ENCODE measurements around the gene RASD1. TPM values are rescaled to one million over a fixed set of nuclear protein-coding genes. Genes with fewer than 3 reads are reported as not detected.

The RASD1 gene
- total RNA-seq, 1 experiment from 2014 or later = 1.2 TPM

- H3K27me3 ChIP-seq (ENCODE audit: insufficient read depth, low read depth) = no peaks in the 10 kb centered on the region
- H3K36me3 ChIP-seq (ENCODE audit: low read depth) = no peaks in the 10 kb centered on the region
- peaks cover 75% of the 10 kb centered on the region for H4K20me1 ChIP-seq (ENCODE audit: insufficient read depth)
- no peak overlapping the region for H3K4me2 ChIP-seq
- no peak overlapping the region for H3K27ac ChIP-seq
- TF ChIP-seq EZH2 (IDR thresholded peaks at IDR 0.05; ENCODE audit: low read depth) = no peak
- TF ChIP-seq CTCF (conservative IDR thresholded peaks at IDR 0.05) = no peak
- intact Hi-C loops (cut with micrococcal nuclease; ENCODE audit: unreplicated experiment) = no loop called here
- POLR2A ChIA-PET (ENCODE audit: unreplicated experiment) = no interaction called here
- no peak for DNase-seq
- H3K4me3 ChIP-seq = no peak overlapping the region
- H3K9me3 ChIP-seq (ENCODE audit: insufficient read depth, low read depth) = no peaks in the 10 kb centered on the region
- H3K79me2 ChIP-seq (ENCODE audit: low read depth) = no peaks in the 10 kb centered on the region
- no peaks in the 10 kb centered on the region for H3K9me2 ChIP-seq (ENCODE audit: insufficient read depth)
- H2AFZ ChIP-seq = no peak overlapping the region
- H3F3A ChIP-seq (ENCODE audit: insufficient read depth, low read depth) = no peaks in the 10 kb centered on the region
- no peaks in the 10 kb centered on the region for H3K4me1 ChIP-seq (replicated peaks; ENCODE audit: insufficient read depth)
- no TSS peak for BruUV-seq (replicated peaks)
- CTCF ChIA-PET = no interaction called here
These were observed 30.2 kb upstream of the RASD1 start for GRCh38 chr17:17526369-17526768.

GRCh38 chr17:17525956-17526355 is 29.8 kb upstream of the RASD1 start:
- Histone ChIP-seq H3K36me3 (ENCODE audit: low read depth) (no peaks in the 10 kb centered on the region), H3K4me2 (no peak overlapping the region), H3K79me2 (ENCODE audit: low read depth) (no peaks in the 10 kb centered on the region), H3K27me3 (ENCODE audit: insufficient read depth, low read depth) (no peaks in the 10 kb centered on the region), H3K4me1 (replicated peaks; ENCODE audit: insufficient read depth) (no peaks in the 10 kb centered on the region), H2AFZ (no peak overlapping the region), H3F3A (ENCODE audit: insufficient read depth, low read depth) (no peaks in the 10 kb centered on the region), H3K4me3 (no peak overlapping the region), H3K9me3 (ENCODE audit: insufficient read depth, low read depth) (no peaks in the 10 kb centered on the region), H3K27ac (no peak overlapping the region), H3K9me2 (ENCODE audit: insufficient read depth) (no peaks in the 10 kb centered on the region), H4K20me1 (ENCODE audit: insufficient read depth) (peaks cover 79% of the 10 kb centered on the region)
- POLR2A ChIA-PET (ENCODE audit: unreplicated experiment) = no interaction called here
- DNase-seq = no peak
- TF ChIP-seq CTCF (conservative IDR thresholded peaks at IDR 0.05) (no peak), EZH2 (IDR thresholded peaks at IDR 0.05; ENCODE audit: low read depth) (no peak)
- intact Hi-C loops (cut with micrococcal nuclease; ENCODE audit: unreplicated experiment) = no loop called here
- CTCF ChIA-PET = no interaction called here
- BruUV-seq (replicated peaks) = no TSS peak

DNA sequence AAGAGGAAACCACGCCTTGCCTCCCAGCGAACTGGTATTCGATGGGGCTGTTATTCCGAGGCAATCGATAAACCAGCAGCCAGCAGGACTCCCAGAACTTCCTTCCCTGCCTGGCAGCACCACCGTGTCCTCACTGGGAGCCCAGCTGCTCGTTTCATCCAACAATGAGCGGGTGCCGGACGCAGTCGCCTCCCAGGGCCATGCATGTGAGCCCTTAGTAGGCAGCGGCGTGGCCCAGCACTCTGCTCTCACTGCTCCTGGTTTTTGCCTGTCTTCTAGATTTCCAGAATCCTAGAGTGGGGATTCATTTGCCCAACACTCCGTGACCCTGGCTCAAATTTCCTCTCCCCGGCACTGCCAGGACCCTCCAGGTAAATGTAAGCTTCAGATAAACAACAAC is 29.1 kb upstream of the RASD1 start:
- Histone ChIP-seq H3K4me2 (no peak overlapping the region), H3K4me3 (no peak overlapping the region), H3K27me3 (ENCODE audit: insufficient read depth, low read depth) (no peaks in the 10 kb centered on the region), H3K9me3 (ENCODE audit: insufficient read depth, low read depth) (no peaks in the 10 kb centered on the region), H2AFZ (no peak overlapping the region), H3F3A (ENCODE audit: insufficient read depth, low read depth) (no peaks in the 10 kb centered on the region), H3K79me2 (ENCODE audit: low read depth) (no peaks in the 10 kb centered on the region), H3K27ac (no peak overlapping the region), H3K4me1 (replicated peaks; ENCODE audit: insufficient read depth) (no peaks in the 10 kb centered on the region), H3K36me3 (ENCODE audit: low read depth) (no peaks in the 10 kb centered on the region), H3K9me2 (ENCODE audit: insufficient read depth) (no peaks in the 10 kb centered on the region), H4K20me1 (ENCODE audit: insufficient read depth) (peaks cover 85% of the 10 kb centered on the region)
- BruUV-seq (replicated peaks) = no TSS peak
- intact Hi-C loops (cut with micrococcal nuclease; ENCODE audit: unreplicated experiment) = no loop called here
- POLR2A ChIA-PET (ENCODE audit: unreplicated experiment) = no interaction called here
- no peak for DNase-seq
- TF ChIP-seq EZH2 (IDR thresholded peaks at IDR 0.05; ENCODE audit: low read depth) (no peak), CTCF (conservative IDR thresholded peaks at IDR 0.05) (no peak)
- CTCF ChIA-PET = no interaction called here

Data from PC-9 (cell line).